HG03460 (cell line): ENCODE measurements around the gene MORN1.

ENCODE experiments used
- ATAC-seq: cut with Tn5 transposase; IDR thresholded peaks from one replicate; pipeline ENCODE4 v1.9.1; 2021; ENCODE audit not compliant: unreplicated experiment

Gene MORN1

GRCh38 chr1:2388004-2388913, 3.1 kb downstream of the MORN1 start:
- ATAC-seq, result no peak

GRCh38 chr1:2386636-2387611, 4.4 kb downstream of the MORN1 start:
- no peak for ATAC-seq

GRCh38 chr1:2385606-2386280, 5.6 kb downstream of the MORN1 start:
- ATAC-seq, result no peak

- ATAC-seq, result no peak
Observed at GRCh38 chr1:2384941-2385481, 6.3 kb downstream of the MORN1 start.

- no peak for ATAC-seq
Observed at GRCh38 chr1:2384130-2384860, 7.1 kb downstream of the MORN1 start.

GRCh38 chr1:2383576-2383975, 7.8 kb downstream of the MORN1 start:
- ATAC-seq, result no peak

- ATAC-seq, result no peak
Observed at GRCh38 chr1:2382621-2383361, 8.6 kb downstream of the MORN1 start.

- no peak for ATAC-seq
Observed at GRCh38 chr1:2381741-2382620, 9.4 kb downstream of the MORN1 start.

GRCh38 chr1:2380816-2381591, 10.3 kb downstream of the MORN1 start:
- ATAC-seq, result no peak

GRCh38 chr1:2379733-2380404, 11.5 kb downstream of the MORN1 start:
- ATAC-seq, result no peak

GRCh38 chr1:2378956-2379732, 12.2 kb downstream of the MORN1 start:
- ATAC-seq, result no peak

GRCh38 chr1:2378441-2378851, 12.9 kb downstream of the MORN1 start:
- ATAC-seq, result no peak

GRCh38 chr1:2377751-2378440, 13.5 kb downstream of the MORN1 start:
- no peak for ATAC-seq

GRCh38 chr1:2376931-2377672, 14.3 kb downstream of the MORN1 start:
- no peak for ATAC-seq

- no peak for ATAC-seq
Observed at GRCh38 chr1:2376261-2376741, 15.1 kb downstream of the MORN1 start.
